HG02588 (cell line): Measurements from ENCODE around the gene XPNPEP1.
A peak's percentile ranks its signal among the peaks of the same experiment; 100 is the strongest.

Experiments
- ATAC-seq: cut with Tn5 transposase; IDR thresholded peaks from one replicate; pipeline ENCODE4 v1.9.1; 2021; ENCODE audit warnings: mild to moderate bottlenecking, moderate library complexity; ENCODE audit not compliant: unreplicated experiment

Gene XPNPEP1

DNA sequence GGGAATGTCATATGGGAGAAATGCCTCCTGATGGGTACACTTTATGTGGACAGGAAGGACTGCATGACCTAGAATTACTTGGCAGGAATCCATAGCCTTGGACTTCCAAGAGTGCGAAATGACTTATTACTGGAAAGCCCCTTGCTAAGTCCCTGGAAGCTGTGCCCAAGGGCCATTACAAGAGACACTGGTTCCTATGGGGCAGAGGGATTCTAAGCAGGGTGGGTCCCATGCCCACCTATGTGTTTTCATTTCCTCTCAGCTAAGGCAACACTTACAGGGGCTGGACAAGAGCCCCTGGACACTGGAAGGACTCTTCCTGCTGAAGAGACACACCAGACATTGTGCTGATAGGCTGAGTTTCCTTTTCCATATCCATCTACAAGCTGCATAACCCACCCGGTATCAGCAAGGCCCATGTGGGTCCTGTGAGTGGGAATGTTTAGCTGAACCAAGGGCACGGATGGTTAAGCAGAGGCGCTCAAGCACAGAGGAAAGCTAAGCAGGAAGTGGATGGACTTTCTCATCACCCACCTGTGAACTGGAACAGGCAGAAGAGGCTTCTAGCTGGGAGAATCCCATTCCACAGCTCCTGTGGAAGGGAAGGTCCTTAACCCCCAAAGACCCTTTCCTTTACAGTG lies 56.2 kb downstream of the XPNPEP1 start:
- ATAC-seq: no peak

DNA sequence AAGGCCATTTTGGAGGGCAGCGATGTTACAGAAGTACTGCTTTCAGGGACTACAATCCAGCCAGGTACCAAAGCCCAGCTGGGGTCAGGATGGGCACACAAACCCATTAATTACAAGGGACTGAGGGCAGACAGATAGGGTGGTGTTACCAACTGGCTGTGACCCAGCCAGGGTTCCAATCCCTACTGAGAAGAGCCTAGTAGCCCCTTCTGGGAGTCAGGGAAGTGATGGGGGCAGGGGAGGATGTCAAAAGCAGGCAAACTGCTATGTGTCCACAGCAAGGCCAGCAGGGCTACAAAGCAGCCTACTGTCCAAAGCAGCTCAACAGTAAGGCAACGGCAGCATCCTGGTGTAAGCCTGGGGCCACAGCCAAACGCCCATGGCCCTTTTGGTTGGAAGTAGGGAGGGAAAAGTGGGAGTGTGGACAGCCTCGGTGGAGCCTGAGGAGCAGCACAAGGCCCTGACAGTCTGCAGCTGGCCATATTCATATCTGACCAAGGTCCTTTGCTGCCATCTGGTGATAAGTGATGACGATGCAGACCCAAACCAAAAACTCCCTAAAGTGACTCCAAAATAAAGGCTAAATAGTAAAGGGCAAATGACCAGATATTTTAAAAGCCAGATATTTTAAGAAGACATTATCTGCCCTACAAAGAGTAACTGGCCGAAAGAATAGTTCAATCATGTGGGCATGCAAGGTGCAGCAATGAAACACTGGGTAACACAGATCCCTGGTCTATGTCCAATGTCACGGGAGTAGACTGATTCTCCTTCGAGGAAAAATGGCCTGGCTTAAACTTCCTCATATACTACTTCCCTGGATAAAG lies 56.9 kb downstream of the XPNPEP1 start:
- ATAC-seq: no peak

- no peak for ATAC-seq
Observed at GRCh38 chr10:109863775-109864174, 59.5 kb downstream of the XPNPEP1 start.

GRCh38 chr10:109862738-109863137 lies 60.6 kb downstream of the XPNPEP1 start:
- no peak for ATAC-seq

DNA sequence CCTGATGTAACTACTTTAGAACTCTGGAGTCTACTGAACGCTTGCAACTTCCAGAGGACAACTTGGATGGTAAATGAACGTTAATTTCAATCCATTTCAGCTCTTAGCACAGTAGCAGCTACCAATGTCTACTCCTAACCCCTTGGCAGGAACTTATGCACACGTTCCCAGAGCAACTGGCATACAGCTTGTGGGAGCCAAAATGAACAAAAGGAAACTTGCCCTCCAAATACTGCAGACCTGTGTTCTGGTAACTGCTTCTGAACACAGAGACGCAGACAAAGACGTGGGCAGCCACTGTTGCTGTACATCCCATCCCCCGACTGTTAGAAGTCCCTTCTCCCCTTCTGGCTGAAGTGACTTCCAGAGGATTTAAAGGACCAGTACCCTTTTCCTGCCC lies 61.3 kb downstream of the XPNPEP1 start:
- no peak for ATAC-seq

- ATAC-seq: no peak
Observed at GRCh38 chr10:109861081-109861480, 62.2 kb downstream of the XPNPEP1 start.

GRCh38 chr10:109859221-109859620 lies 64.1 kb downstream of the XPNPEP1 start:
- ATAC-seq: no peak

DNA sequence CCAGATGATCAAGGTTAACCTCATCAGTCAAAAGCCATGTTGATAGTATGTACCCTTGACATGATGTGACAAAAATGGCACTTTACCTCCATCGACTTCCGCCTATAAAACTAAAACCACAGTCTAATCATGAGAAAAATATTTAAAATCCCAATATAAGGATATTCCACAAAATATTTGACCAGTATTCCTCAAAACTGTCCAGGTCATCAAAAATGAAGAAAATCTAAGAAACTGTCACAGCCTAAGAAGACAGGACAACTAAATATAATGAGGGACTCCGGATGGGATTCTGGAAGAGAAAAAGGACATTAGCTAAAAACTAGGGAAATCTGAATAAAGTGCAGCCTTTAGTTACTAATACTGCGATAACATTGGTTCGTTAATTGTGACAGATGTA lies 67.6 kb downstream of the XPNPEP1 start:
- no peak for ATAC-seq

GRCh38 chr10:109853921-109854320 lies 69.4 kb downstream of the XPNPEP1 start:
- no peak for ATAC-seq

GRCh38 chr10:109852475-109853037 lies 70.8 kb downstream of the XPNPEP1 start:
- peak; percentile 95 for ATAC-seq

DNA sequence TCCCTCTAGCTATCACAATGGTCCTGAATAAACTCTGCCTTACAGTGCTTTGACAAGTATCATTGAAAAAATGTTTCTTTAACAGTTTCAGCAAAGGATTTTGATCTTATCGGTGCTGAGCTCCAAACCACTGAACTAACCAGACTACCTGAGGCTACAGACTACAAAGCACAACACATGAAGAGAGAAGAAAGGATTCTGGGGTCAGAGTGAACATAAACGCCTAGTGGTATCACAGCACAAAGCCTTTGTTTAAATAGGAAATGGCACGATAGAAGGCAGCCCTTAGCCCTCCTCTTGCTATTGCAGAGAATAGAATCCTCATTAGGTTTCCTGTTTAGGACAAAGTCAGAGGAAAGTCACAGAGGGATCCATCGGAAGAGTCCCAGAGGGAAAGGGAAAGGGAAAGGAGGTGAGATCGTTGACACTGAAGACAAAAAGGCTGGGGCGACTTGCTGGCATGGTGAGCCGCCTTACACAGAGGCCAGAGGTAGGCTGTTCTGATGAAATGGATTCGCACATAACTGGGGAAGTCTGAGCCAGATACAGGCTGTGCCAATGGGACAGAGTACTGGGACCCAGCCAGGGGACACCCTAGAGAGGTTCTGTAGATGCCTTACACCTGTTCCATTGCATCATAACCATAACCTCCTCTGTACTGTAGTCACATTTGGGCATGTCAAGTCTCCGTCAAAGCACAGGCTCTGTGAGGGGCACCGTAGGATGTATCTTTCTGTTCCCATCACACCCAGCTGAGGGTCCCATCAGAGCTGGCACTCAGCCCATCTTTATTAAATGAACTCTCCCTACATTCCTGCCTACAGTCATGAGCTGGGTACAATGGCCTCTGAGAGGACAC lies 71.5 kb downstream of the XPNPEP1 start:
- peak; percentile 10 for ATAC-seq

DNA sequence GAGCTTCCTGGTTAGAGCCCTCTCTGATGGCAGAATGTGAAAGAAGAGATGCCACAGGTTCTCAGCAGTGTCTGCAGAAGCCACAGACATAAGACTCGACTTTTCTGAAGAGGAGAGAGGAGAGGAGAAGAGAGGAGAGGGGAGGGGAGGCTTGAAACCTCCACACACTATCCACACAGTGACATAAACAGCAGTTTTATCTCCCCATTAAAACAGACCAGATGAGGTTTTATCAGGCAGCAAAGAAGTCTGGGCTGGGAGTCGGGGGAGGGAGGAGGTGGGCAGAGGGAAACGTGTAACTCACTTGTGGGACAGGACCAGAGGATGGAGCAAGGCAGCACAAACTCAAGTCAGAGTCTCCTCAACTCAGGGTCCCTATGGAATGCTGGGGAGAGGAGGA lies 76.5 kb downstream of the XPNPEP1 start:
- no peak for ATAC-seq

- no peak for ATAC-seq
Observed at GRCh38 chr10:109845308-109845707, 78.0 kb downstream of the XPNPEP1 start.

DNA sequence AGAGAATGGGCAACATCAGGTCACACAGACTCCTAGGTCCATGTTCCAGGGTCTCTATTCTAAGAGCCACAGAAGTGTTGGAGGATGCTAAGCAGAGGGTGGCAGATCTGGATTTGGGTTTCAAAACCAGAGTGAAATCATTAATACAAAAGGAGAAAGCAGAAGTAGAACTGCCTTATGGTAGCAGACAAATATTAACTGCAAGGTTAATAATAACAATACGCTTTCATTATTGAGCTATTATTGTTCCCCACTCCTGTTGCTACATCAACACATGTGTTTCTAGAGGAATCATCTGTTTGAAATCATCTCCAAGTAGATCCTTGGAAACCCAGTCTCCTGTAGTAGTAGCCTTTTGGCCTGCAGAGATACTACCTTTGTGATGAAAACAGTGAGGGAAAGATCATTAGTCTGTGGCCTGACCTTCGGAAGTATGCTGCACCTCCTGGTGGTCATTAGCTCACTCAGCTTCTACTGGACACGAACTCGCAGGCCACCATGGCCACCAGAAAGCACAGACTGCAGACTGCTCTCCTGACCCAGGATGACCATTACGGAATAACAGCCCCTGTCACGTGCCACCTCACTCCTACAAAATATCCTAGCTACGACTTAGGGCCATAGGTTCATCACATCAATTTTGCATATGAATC lies 84.6 kb downstream of the XPNPEP1 start:
- no peak for ATAC-seq

- no peak for ATAC-seq
Observed at GRCh38 chr10:109837384-109837783, 85.9 kb downstream of the XPNPEP1 start.

DNA sequence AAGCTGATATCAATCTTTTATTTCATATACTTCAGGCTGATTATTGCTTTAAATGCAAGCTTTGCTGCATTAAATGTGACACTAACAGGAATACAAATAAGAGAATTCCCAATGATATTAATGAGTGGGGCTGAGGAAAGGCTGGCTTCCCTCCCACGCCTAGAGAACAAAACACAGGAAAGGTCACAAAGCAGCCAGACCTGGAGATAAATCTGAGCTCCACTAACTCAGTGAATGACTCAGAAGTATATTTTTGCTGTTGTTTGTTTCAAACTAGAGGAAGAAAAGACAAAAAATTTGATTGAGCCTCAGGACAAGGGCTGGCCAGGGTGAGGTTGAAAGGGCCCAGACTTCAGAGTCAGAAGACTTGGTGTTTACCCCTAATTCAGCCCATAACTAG lies 88.1 kb downstream of the XPNPEP1 start:
- ATAC-seq: no peak

- no peak for ATAC-seq
Observed at GRCh38 chr10:109831846-109832245, 91.5 kb downstream of the XPNPEP1 start.

DNA sequence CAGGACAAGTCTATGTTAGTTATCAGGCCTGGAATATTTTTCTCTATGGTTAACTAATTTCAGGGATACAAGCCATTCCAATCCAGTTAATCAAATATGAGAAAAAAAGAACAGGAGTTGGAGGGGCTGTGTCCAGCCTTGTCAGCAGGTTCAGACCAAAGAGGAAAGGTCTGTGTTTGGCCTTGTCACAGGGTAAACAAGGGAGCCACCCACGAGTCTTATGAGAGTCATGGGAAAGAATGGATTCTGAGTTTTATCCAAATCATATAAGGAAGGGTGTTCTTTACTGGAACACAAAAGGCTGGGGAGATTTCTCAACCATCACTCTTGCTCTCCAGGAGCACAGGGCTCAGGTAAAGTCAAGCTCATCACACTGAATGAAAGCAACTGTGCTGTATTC lies 99.1 kb downstream of the XPNPEP1 start:
- no peak for ATAC-seq

- ATAC-seq: no peak
Observed at GRCh38 chr10:109823196-109823595, 100.1 kb downstream of the XPNPEP1 start.

GRCh38 chr10:109821672-109822071 lies 101.6 kb downstream of the XPNPEP1 start:
- no peak for ATAC-seq
